Measurements from ENCODE around the gene CCDC171.

The CCDC171 gene

GRCh38 chr9:15889555-15889954 lies 336.7 kb downstream of the CCDC171 start:
- DNase-seq, result no peak

GRCh38 chr9:15901572-15901971 lies 348.7 kb downstream of the CCDC171 start:
- no peak for DNase-seq

- DNase-seq, result no peak
Observed at GRCh38 chr9:15909297-15909696, 356.5 kb downstream of the CCDC171 start.

GRCh38 chr9:15915711-15916110 lies 362.9 kb downstream of the CCDC171 start:
- no peak for DNase-seq

GRCh38 chr9:15927161-15927560 lies 374.3 kb downstream of the CCDC171 start:
- DNase-seq, result no peak

GRCh38 chr9:15935661-15936305 lies 382.9 kb downstream of the CCDC171 start:
- DNase-seq, result no peak

GRCh38 chr9:15936306-15936921 lies 383.6 kb downstream of the CCDC171 start:
- no peak for DNase-seq

- DNase-seq, result no peak
Observed at GRCh38 chr9:15942831-15943424, 390.1 kb downstream of the CCDC171 start.

GRCh38 chr9:15944341-15944740 lies 391.5 kb downstream of the CCDC171 start:
- DNase-seq, result no peak

GRCh38 chr9:15959663-15960062 lies 406.8 kb downstream of the CCDC171 start:
- no peak for DNase-seq

- DNase-seq, result no peak
Observed at GRCh38 chr9:15961217-15961616, 408.4 kb downstream of the CCDC171 start.

- no peak for DNase-seq
Observed at GRCh38 chr9:15965246-15965745, 412.5 kb downstream of the CCDC171 start.

GRCh38 chr9:15966471-15966870 lies 413.6 kb downstream of the CCDC171 start:
- no peak for DNase-seq

- no peak for DNase-seq
Observed at GRCh38 chr9:15967068-15967467, 414.2 kb downstream of the CCDC171 start.

- no peak for DNase-seq
Observed at GRCh38 chr9:15972760-15973159, 419.9 kb downstream of the CCDC171 start.

GRCh38 chr9:15975101-15975778 lies 422.4 kb downstream of the CCDC171 start:
- DNase-seq, result no peak

GRCh38 chr9:15977438-15977837 lies 424.6 kb downstream of the CCDC171 start:
- DNase-seq, result no peak

- DNase-seq, result no peak
Observed at GRCh38 chr9:15982182-15982581, 429.3 kb downstream of the CCDC171 start.

GRCh38 chr9:15999422-16000339 lies 446.8 kb downstream of the CCDC171 start:
- DNase-seq, result no peak

- no peak for DNase-seq
Observed at GRCh38 chr9:16000811-16001210, 448.0 kb downstream of the CCDC171 start.

GRCh38 chr9:16001856-16002255 lies 449.0 kb downstream of the CCDC171 start:
- no peak for DNase-seq

GRCh38 chr9:16002816-16003215 lies 450.0 kb downstream of the CCDC171 start:
- no peak for DNase-seq

GRCh38 chr9:16003785-16004184 lies 450.9 kb downstream of the CCDC171 start:
- DNase-seq, result no peak
